K562 (cell line): ENCODE results near the gene TOMM40L. TPM values are rescaled to one million over a fixed set of nuclear protein-coding genes. Genes with fewer than 3 reads are reported as not detected.

Experiments used
- ATAC-seq: fragments of 200-7000 bp; cut with Tn5 transposase; 3 replicates; pipeline ENCODE4 v1.9.1; 2020; ENCODE audit warnings: moderate library complexity
- BruUV-seq: library from RNA; stranded (reverse); fragments of 400-500 nt; replicated peaks from 2 replicates; lab custom pipeline; 2021; lab: Mats Ljungman, UMichigan
- CTCF ChIA-PET: fragments of 300-600 bp; formaldehyde crosslinking; extraction: SDS; loops from one replicate; lab custom pipeline; 2021; ENCODE audit warnings: low intra/inter-chr PET ratio; lab: Yijun Ruan, JAX
- POLR2A ChIA-PET: fragments of 300-600, 350-650 bp; sonication (Branson Sonifier 250); formaldehyde crosslinking; extraction: SDS; loops from one replicate; lab custom pipeline; 2021; ENCODE audit warnings: antibody characterized with exemption, inconsistent platforms; lab: Yijun Ruan, JAX
- DNase-seq, 4 experiments: peaks; one replicate each; pipeline versions ENCODE4 v3.0.0 to v3.0.0-alpha.2; 2011 to 2018; ENCODE audit warnings: low spot score in 3 of 4, mixed read lengths in 3 of 4; ENCODE audit errors: extremely low read depth in 1 of 4
- FAIRE-seq: peaks from 2 replicates; lab custom pipeline; 2011; peaks lifted over from hg19 to GRCh38; lab: Jason Lieb, UNC
- H2AFZ ChIP-seq: 2 replicates; pipeline ENCODE4 v1.6.0; 2011; ENCODE audit warnings: low read depth, low read length, control low read depth, inconsistent platforms
- H3K27ac ChIP-seq: fragments of 200-600 bp; 3 replicates; pipeline ENCODE4 v1.8.0; 2011; ENCODE audit warnings: low read depth, mild to moderate bottlenecking, control low read depth, inconsistent platforms, low read length, moderate library complexity, mixed read lengths; ENCODE audit errors: extremely low read depth
- H3K27me3 ChIP-seq, 2 experiments: fragments of 300-600 bp in 1 of 2; 2 replicates in 1 of 2; 3 replicates in 1 of 2; pipeline versions ENCODE4 v1.6.0 to v1.8.0; 2011; ENCODE audit warnings: inconsistent platforms in 2 of 2, low read length in 2 of 2, mild to moderate bottlenecking in 1 of 2, mixed read lengths in 1 of 2, moderate library complexity in 1 of 2; ENCODE audit not compliant: control insufficient read depth in 2 of 2, insufficient read depth in 2 of 2
- H3K36me3 ChIP-seq: fragments of 300-600 bp; 3 replicates; pipeline ENCODE4 v1.8.0; 2011; ENCODE audit warnings: mild to moderate bottlenecking, low read length, inconsistent platforms; ENCODE audit not compliant: control insufficient read depth, insufficient read depth
- H3K4me1 ChIP-seq, 2 experiments: fragments of 200-600 bp in 1 of 2; replicated peaks in 1 of 2; 2 replicates in 1 of 2; 3 replicates in 1 of 2; pipeline versions ENCODE4 v1.5.1 to v1.8.0; 2011; ENCODE audit warnings: inconsistent platforms in 2 of 2, low read length in 2 of 2, mild to moderate bottlenecking in 1 of 2, mixed read lengths in 1 of 2, moderate library complexity in 1 of 2; ENCODE audit not compliant: control insufficient read depth in 2 of 2, insufficient read depth in 2 of 2
- H3K4me2 ChIP-seq: 2 replicates; pipeline ENCODE4 v1.6.1; 2011; ENCODE audit warnings: low read length, control low read depth, inconsistent platforms, mixed read lengths; ENCODE audit not compliant: insufficient read depth
- H3K4me3 ChIP-seq: fragments of 200-600 bp; sonication (generic), shearing (Covaris generic); 2 replicates; pipeline ENCODE4 v1.5.1; 2016; ENCODE audit warnings: control low read depth, inconsistent platforms
- H3K79me2 ChIP-seq: fragments of 200-600 bp; 3 replicates; pipeline ENCODE4 v1.8.0; 2011; ENCODE audit warnings: low read length, inconsistent platforms; ENCODE audit not compliant: control insufficient read depth, insufficient read depth
- H3K9ac ChIP-seq, 2 experiments: 2 replicates each; pipeline versions ENCODE4 v1.6.0 to v1.6.1; 2011; ENCODE audit warnings: low read depth in 2 of 2, low read length in 2 of 2, control low read depth in 1 of 2, inconsistent platforms in 1 of 2, mild to moderate bottlenecking in 1 of 2, mixed read lengths in 1 of 2; ENCODE audit not compliant: insufficient read depth in 1 of 2
- H3K9me1 ChIP-seq: one replicate; pipeline ENCODE4 v1.6.0; 2011; ENCODE audit warnings: inconsistent platforms, mild to moderate bottlenecking, low read length, moderate library complexity; ENCODE audit not compliant: control insufficient read depth, insufficient read depth
- H3K9me3 ChIP-seq: replicated peaks from 2 replicates; pipeline ENCODE4 v1.5.1; 2011; ENCODE audit warnings: low read depth, low read length, inconsistent platforms; ENCODE audit not compliant: control insufficient read depth, insufficient read depth
- H4K20me1 ChIP-seq: replicated peaks from 2 replicates; pipeline ENCODE4 v1.6.1; 2011; ENCODE audit warnings: low read length, inconsistent platforms, mixed read lengths; ENCODE audit not compliant: control insufficient read depth, insufficient read depth
- ERF ChIP-seq: fragments of 450-650 bp; formaldehyde crosslinking; IDR thresholded peaks from 2 replicates; pipeline ENCODE4 v1.4.0; 2020; ENCODE audit warnings: mild to moderate bottlenecking, mixed read lengths
- FOXJ3 ChIP-seq: sonication (generic); formaldehyde crosslinking; IDR thresholded peaks from 2 replicates; pipeline ENCODE4 v1.4.0; 2020; ENCODE audit warnings: mild to moderate bottlenecking, missing genetic modification reagents
- NFRKB ChIP-seq: fragments of 450-650 bp; IDR thresholded peaks from 2 replicates; pipeline ENCODE4 v1.6.1; 2016; ENCODE audit warnings: low read depth
- POLR2A ChIP-seq: fragments of 450-650 bp; conservative IDR thresholded peaks from 2 replicates; pipeline ENCODE4 v1.6.1; 2016
- RBM14 ChIP-seq: fragments of 200-400 bp; formaldehyde crosslinking; IDR thresholded peaks from 2 replicates; pipeline ENCODE4 v1.6.1; 2018; ENCODE audit warnings: low read depth, mild to moderate bottlenecking, low read length, moderate library complexity, borderline replicate concordance; ENCODE audit not compliant: insufficient read depth
- STAT5B ChIP-seq: fragments of 250-450 bp; sonication (Bioruptor Pico); IDR thresholded peaks from 2 replicates; pipeline ENCODE4 v1.8.0; 2021; ENCODE audit warnings: mild to moderate bottlenecking, inconsistent platforms
- ZBTB7A ChIP-seq: IDR thresholded peaks from 2 replicates; pipeline ENCODE4 v1.6.1; 2011; ENCODE audit warnings: low read depth, mild to moderate bottlenecking, low read length, moderate library complexity, borderline replicate concordance; ENCODE audit not compliant: control insufficient read depth
- ZEB2 ChIP-seq: fragments of 450-650 bp; IDR thresholded peaks from 2 replicates; pipeline ENCODE4 v1.6.1; 2016
- WGBS: fragments of 100-300 bp; shearing (Covaris generic); methylation state at CpG from one replicate; pipeline ENCODE4 v1.1.6; 2016; ENCODE audit warnings: low coverage, mixed read lengths; ENCODE audit not compliant: insufficient coverage; ENCODE audit errors: missing lambda C conversion rate; 5-methylcytosine and 5-hydroxymethylcytosine counted together
- in situ Hi-C: fragments of 300-500 bp; cut with MboI; formaldehyde crosslinking; loops from 4 replicates; pipeline ENCODE4 v1.15.0; 2018; ENCODE audit warnings: inconsistent platforms, mixed read lengths
- intact Hi-C: fragments of 100-400 bp; cut with micrococcal nuclease; formaldehyde crosslinking; loops from 2 replicates; pipeline ENCODE4 v1.14.2; 2022
- polyA plus RNA-seq, 8 experiments: library from polyadenylated mRNA; depleted of rRNA in 4 of 8; stranded (reverse) in 5 of 8; unstranded in 3 of 8; fragments of >200 nt; fragmentation: Nextera tagmentation in 2 of 8; fragmentation: Illumina TruSeq in 1 of 8; extraction: Ambion mirVana in 2 of 8; extraction: Trizol in 1 of 8; gene quantifications; 2 replicates each; pipeline versions ENCODE4 v1.2.1 to v1.2.3, GENCODE V29; 2011 to 2014; ENCODE audit warnings: inconsistent platforms in 1 of 8, missing spikeins in 1 of 8
- total RNA-seq, 7 experiments: library from RNA; depleted of rRNA in 6 of 7; stranded (reverse); fragments of >200 nt in 6 of 7; fragmentation: Illumina TruSeq in 2 of 7; extraction: Trizol in 2 of 7; gene quantifications; 2 replicates each; pipeline versions ENCODE4 v1.2.1 to v1.2.3, GENCODE V29; 2011 to 2021; ENCODE audit warnings: low replicate concordance in 1 of 7
- TF ChIP-seq, protein P1 (sequence below): IDR thresholded peaks from 2 replicates; pipeline ENCODE4 v1.6.1; 2011; ENCODE audit warnings: borderline replicate concordance, low read depth, mild to moderate bottlenecking, moderate library complexity, low read length; ENCODE audit not compliant: insufficient read depth, poor library complexity, severe bottlenecking
- TF ChIP-seq, protein P2 (sequence below): IDR thresholded peaks from 3 replicates; pipeline ENCODE4 v1.6.1; 2011; ENCODE audit warnings: borderline replicate concordance, mild to moderate bottlenecking; ENCODE audit not compliant: insufficient read length, insufficient read depth
- TF ChIP-seq, protein P3 (sequence below): fragments of 250-450 bp; sonication (Bioruptor Pico); IDR thresholded peaks from 2 replicates; pipeline ENCODE4 v1.5.0; 2021; ENCODE audit warnings: mild to moderate bottlenecking, moderate library complexity
- TF ChIP-seq, protein P4 (sequence below): fragments of 250-450 bp; sonication (Bioruptor Pico); IDR thresholded peaks from 2 replicates; pipeline ENCODE4 v1.4.0; 2020; ENCODE audit warnings: mild to moderate bottlenecking, moderate library complexity, borderline replicate concordance

Gene TOMM40L
- total and polyA plus RNA-seq, 9 of the 15 experiments (the other 6 are each of a cell fraction or from before 2014, with no cell fraction given): 9.6 to 33.6 (median 25.2) TPM

DNA sequence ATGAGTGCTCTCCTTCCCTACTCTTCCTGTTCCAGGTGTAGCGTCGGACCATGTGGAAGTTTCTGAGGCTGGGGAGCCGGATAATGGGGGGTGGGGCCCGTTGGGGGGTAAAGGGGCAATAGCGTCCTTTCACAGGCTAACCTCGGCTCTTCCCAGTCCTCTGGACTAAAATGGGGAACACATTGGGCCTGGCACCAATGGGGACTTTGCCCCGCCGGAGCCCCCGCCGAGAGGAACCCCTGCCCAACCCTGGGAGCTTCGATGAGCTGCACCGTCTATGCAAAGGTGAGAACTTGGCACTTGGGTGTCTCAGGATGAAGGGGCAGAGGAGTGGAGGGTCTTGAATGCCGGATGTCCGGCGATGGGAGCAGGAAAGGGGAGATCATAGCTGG, 456 bp downstream of the TOMM40L start:
- Histone ChIP-seq H3K27me3 (no peaks in the 10 kb centered on the region), H3K9me3 (no peaks in the 10 kb centered on the region), H3K9me1 (no peaks in the 10 kb centered on the region), H3K4me1 (peaks cover 15 to 16% of the 10 kb centered on the region in 2 experiments; a peak in 3 of 5 replicates), H3K9ac (peak overlapping the region; percentile 76 to 93), H3K4me3 (peak overlapping the region; percentile 70), H2AFZ (peak overlapping the region; percentile 87), H3K4me2 (peak overlapping the region; percentile 97), H3K36me3 (peaks cover 37% of the 10 kb centered on the region), H3K27ac (peak overlapping the region; percentile 79), H3K79me2 (peaks cover 19% of the 10 kb centered on the region), H4K20me1 (no peaks in the 10 kb centered on the region)
- ChIA-PET CTCF (interaction anchor here (0.6 to 1.1 kb wide), 4 partner anchors 59 to 539 kb away, joined by 3 to 7 read pairs (median 4); no protein-coding TSS in a partner anchor), POLR2A (interaction anchor here (0.7 to 2.1 kb wide), 12 partner anchors 9 to 194 kb away, joined by 3 to 9 read pairs (median 4); partner anchors contain the start of genes NDUFS2 and SDHC)
- FAIRE-seq: no peak
- peak; percentile 3 for ATAC-seq
- WGBS: 2% methylated on average over 12 of the region's 15 CpGs
- in situ Hi-C loops: loop anchor here (5.0 kb wide), 1 partner anchor 156 kb away; no protein-coding TSS in a partner anchor
- peak in 1 of 4 experiments; percentile 47 for DNase-seq
- intact Hi-C loops: loop anchor here (2.0 to 5.0 kb wide), 4 partner anchors 64 to 156 kb away; partner anchors contain the start of gene CFAP126
- BruUV-seq: no TSS peak
- TF ChIP-seq NFRKB (0 out of 2 replicates have a peak, but pooled peaks have one; percentile 41), ZEB2 (no peak), ERF (no peak), RBM14 (no peak), ZBTB7A (peak; percentile 51; the same call in 1 of the 2 replicates), STAT5B (CRISPR knock-in tag) (no peak), POLR2A (0 out of 2 replicates have a peak, but pooled peaks have one; percentile 3), FOXJ3 (no peak)
- TF ChIP-seq, protein P1, sequence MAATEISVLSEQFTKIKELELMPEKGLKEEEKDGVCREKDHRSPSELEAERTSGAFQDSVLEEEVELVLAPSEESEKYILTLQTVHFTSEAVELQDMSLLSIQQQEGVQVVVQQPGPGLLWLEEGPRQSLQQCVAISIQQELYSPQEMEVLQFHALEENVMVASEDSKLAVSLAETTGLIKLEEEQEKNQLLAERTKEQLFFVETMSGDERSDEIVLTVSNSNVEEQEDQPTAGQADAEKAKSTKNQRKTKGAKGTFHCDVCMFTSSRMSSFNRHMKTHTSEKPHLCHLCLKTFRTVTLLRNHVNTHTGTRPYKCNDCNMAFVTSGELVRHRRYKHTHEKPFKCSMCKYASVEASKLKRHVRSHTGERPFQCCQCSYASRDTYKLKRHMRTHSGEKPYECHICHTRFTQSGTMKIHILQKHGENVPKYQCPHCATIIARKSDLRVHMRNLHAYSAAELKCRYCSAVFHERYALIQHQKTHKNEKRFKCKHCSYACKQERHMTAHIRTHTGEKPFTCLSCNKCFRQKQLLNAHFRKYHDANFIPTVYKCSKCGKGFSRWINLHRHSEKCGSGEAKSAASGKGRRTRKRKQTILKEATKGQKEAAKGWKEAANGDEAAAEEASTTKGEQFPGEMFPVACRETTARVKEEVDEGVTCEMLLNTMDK: no peak
- TF ChIP-seq, protein P2, sequence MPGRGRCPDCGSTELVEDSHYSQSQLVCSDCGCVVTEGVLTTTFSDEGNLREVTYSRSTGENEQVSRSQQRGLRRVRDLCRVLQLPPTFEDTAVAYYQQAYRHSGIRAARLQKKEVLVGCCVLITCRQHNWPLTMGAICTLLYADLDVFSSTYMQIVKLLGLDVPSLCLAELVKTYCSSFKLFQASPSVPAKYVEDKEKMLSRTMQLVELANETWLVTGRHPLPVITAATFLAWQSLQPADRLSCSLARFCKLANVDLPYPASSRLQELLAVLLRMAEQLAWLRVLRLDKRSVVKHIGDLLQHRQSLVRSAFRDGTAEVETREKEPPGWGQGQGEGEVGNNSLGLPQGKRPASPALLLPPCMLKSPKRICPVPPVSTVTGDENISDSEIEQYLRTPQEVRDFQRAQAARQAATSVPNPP: no peak
- TF ChIP-seq, protein P3, sequence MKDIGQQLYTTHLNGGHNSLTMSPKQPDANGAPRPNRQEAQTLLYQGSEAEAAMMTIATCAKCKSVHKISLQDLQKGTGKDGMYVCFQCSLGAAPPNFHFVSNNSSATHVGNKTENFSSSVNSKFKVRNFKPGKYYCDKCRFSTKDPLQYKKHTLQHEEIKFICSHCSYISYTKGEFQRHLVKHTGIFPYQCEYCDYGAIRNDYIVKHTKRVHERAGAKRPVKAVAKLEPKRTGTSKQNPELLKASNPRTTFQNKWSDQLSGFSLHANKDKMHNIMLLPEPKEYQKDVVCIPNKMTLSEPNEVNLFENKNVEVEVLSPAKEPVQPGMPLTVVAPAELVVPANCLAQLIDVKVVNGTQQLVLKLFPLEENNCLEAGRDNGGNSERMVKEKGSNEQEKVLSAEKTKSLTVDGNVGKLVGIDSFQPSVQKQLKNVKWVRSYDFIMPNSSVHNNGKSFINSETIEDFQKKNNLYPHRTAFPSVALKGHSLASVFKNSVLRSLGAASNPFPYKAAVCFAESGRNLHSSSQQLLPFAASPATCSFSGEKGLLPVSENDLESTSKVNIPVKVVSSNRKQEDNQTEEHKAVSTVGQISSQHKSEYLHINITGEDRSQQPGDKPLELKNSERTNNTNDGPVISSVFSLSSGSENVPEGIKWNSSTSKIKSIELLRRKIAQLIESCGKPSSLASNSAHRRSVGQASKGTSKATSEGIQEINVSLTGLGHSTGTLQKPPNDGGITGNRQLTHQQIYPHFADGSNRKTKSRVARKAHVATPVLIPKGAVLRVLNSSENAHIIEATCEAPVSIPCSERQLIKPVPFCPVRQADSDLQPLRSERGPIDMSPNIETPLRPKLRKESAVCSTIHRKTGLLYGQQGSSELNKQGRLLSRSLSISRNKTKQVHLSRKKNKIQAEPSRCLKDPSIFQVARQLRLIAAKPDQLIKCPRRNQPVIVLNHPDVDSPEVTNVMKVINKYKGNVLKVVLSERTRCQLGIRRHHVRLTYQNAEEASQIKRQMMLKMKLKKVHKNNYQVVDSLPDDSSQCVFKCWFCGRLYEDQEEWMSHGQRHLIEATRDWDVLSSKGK (CRISPR knock-in tag): no peak
- TF ChIP-seq, protein P4, sequence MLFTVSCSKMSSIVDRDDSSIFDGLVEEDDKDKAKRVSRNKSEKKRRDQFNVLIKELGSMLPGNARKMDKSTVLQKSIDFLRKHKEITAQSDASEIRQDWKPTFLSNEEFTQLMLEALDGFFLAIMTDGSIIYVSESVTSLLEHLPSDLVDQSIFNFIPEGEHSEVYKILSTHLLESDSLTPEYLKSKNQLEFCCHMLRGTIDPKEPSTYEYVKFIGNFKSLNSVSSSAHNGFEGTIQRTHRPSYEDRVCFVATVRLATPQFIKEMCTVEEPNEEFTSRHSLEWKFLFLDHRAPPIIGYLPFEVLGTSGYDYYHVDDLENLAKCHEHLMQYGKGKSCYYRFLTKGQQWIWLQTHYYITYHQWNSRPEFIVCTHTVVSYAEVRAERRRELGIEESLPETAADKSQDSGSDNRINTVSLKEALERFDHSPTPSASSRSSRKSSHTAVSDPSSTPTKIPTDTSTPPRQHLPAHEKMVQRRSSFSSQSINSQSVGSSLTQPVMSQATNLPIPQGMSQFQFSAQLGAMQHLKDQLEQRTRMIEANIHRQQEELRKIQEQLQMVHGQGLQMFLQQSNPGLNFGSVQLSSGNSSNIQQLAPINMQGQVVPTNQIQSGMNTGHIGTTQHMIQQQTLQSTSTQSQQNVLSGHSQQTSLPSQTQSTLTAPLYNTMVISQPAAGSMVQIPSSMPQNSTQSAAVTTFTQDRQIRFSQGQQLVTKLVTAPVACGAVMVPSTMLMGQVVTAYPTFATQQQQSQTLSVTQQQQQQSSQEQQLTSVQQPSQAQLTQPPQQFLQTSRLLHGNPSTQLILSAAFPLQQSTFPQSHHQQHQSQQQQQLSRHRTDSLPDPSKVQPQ: no peak
